Nephron (organoid): Measurements from ENCODE around the gene VRK1.

Experiments used
- H3K27ac Mint-ChIP-seq, 3 experiments: 2 replicates each; pipeline ENCODE4 v1.8.0; 2020; ENCODE audit warnings: mixed read lengths in 3 of 3, mild to moderate bottlenecking in 2 of 3, moderate library complexity in 1 of 3
- H3K27me3 Mint-ChIP-seq: 2 replicates; pipeline ENCODE4 v1.8.0; 2021; ENCODE audit warnings: low read depth, mild to moderate bottlenecking, moderate library complexity, mixed read lengths
- H3K36me3 Mint-ChIP-seq: 2 replicates; pipeline ENCODE4 v1.8.0; 2020; ENCODE audit warnings: low read depth, mixed read lengths
- H3K4me1 Mint-ChIP-seq: 2 replicates; pipeline ENCODE4 v1.8.0; 2020; ENCODE audit warnings: mixed read lengths
- H3K4me3 Mint-ChIP-seq, 3 experiments: 2 replicates each; pipeline ENCODE4 v1.8.0; 2020; ENCODE audit warnings: mild to moderate bottlenecking in 3 of 3, mixed read lengths in 3 of 3, moderate library complexity in 2 of 3
- H3K9me3 Mint-ChIP-seq: 2 replicates; pipeline ENCODE4 v1.8.0; 2020; ENCODE audit warnings: mixed read lengths
- CTCF ChIP-seq, 3 experiments: fragments of 200-600 bp; sonication (generic); IDR thresholded peaks; one replicate each; pipeline ENCODE4 v1.5.0; 2021; ENCODE audit warnings: antibody characterized with exemption in 3 of 3; ENCODE audit not compliant: unreplicated experiment in 3 of 3

VRK1 gene

GRCh38 chr14:96897184-96897583, 100.0 kb downstream of the VRK1 start:
- no peaks in the 10 kb centered on the region for H3K36me3 Mint-ChIP-seq
- no peak overlapping the region for H3K4me3 Mint-ChIP-seq
- no peaks in the 10 kb centered on the region for H3K27me3 Mint-ChIP-seq
- TF ChIP-seq CTCF (IDR thresholded peaks at IDR 0.05; ENCODE audit: unreplicated experiment in 3 of 3) = no peak
- H3K9me3 Mint-ChIP-seq = no peaks in the 10 kb centered on the region
- no peak overlapping the region for H3K27ac Mint-ChIP-seq
- H3K4me1 Mint-ChIP-seq = no peaks in the 10 kb centered on the region

- TF ChIP-seq CTCF (IDR thresholded peaks at IDR 0.05; ENCODE audit: unreplicated experiment in 3 of 3) = no peak
- Mint-ChIP-seq H3K36me3 (no peaks in the 10 kb centered on the region), H3K4me1 (no peaks in the 10 kb centered on the region), H3K27me3 (no peaks in the 10 kb centered on the region), H3K27ac (no peak overlapping the region), H3K9me3 (no peaks in the 10 kb centered on the region), H3K4me3 (no peak overlapping the region)
Measured at GRCh38 chr14:96901227-96901626, 104.0 kb downstream of the VRK1 start.

- Mint-ChIP-seq H3K4me3 (no peak overlapping the region), H3K27ac (no peak overlapping the region), H3K27me3 (no peaks in the 10 kb centered on the region), H3K4me1 (no peaks in the 10 kb centered on the region), H3K9me3 (no peaks in the 10 kb centered on the region), H3K36me3 (no peaks in the 10 kb centered on the region)
- no peak for TF ChIP-seq CTCF (IDR thresholded peaks at IDR 0.05; ENCODE audit: unreplicated experiment in 3 of 3)
Measured at GRCh38 chr14:96902004-96902403, 104.8 kb downstream of the VRK1 start.

- H3K9me3 Mint-ChIP-seq = peaks cover 2% of the 10 kb centered on the region
- no peak overlapping the region for H3K27ac Mint-ChIP-seq
- H3K36me3 Mint-ChIP-seq = peaks cover 4% of the 10 kb centered on the region
- TF ChIP-seq CTCF (IDR thresholded peaks at IDR 0.05; ENCODE audit: unreplicated experiment in 3 of 3) = no peak
- H3K27me3 Mint-ChIP-seq = no peaks in the 10 kb centered on the region
- H3K4me3 Mint-ChIP-seq = no peak overlapping the region
- no peaks in the 10 kb centered on the region for H3K4me1 Mint-ChIP-seq
Measured at GRCh38 chr14:96903444-96904023, 106.4 kb downstream of the VRK1 start.

GRCh38 chr14:96904201-96904600, 107.0 kb downstream of the VRK1 start:
- peaks cover 7% of the 10 kb centered on the region for H3K9me3 Mint-ChIP-seq

More at GRCh38 chr14:96904201-96904600, 107.0 kb downstream of the VRK1 start:
- no peak overlapping the region for H3K4me3 Mint-ChIP-seq
- no peaks in the 10 kb centered on the region for H3K4me1 Mint-ChIP-seq
- H3K36me3 Mint-ChIP-seq = peaks cover 5% of the 10 kb centered on the region
- H3K27me3 Mint-ChIP-seq = no peaks in the 10 kb centered on the region
- no peak overlapping the region for H3K27ac Mint-ChIP-seq
- TF ChIP-seq CTCF (IDR thresholded peaks at IDR 0.05; ENCODE audit: unreplicated experiment in 3 of 3) = no peak
